WTC11 (cell line): ENCODE data around the gene DIRAS3. TPM values are rescaled to one million over a fixed set of nuclear protein-coding genes. Genes with fewer than 3 reads are reported as not detected.

Experiments used
- ATAC-seq: fragments of 200-7000 bp; cut with Tn5 transposase; 2 replicates; pipeline ENCODE4 v1.10.0; 2021; ENCODE audit warnings: mild to moderate bottlenecking, moderate library complexity
- CTCF ChIA-PET: fragments of 300-600 bp; sonication (Branson Sonifier 250); formaldehyde crosslinking; loops from one replicate; lab custom pipeline; 2021; ENCODE audit warnings: antibody characterized with exemption; lab: Charles Lee
- POLR2A ChIA-PET: fragments of 350-600 bp; sonication (Branson Sonifier 250); formaldehyde crosslinking; loops from one replicate; lab custom pipeline; 2021; ENCODE audit warnings: antibody characterized with exemption; lab: Charles Lee
- DNase-seq: peaks from one replicate; pipeline ENCODE4 v3.0.0; 2021; ENCODE audit warnings: low spot score
- H3K27ac Mint-ChIP-seq: 2 replicates; pipeline ENCODE4 v1.8.0; 2021; ENCODE audit warnings: mixed read lengths
- H3K27me3 Mint-ChIP-seq: 2 replicates; pipeline ENCODE4 v1.8.0; 2021; ENCODE audit warnings: low read depth, mild to moderate bottlenecking, moderate library complexity, mixed read lengths
- H3K36me3 Mint-ChIP-seq: 2 replicates; pipeline ENCODE4 v1.8.0; 2021; ENCODE audit warnings: mixed read lengths
- H3K4me1 Mint-ChIP-seq: 2 replicates; pipeline ENCODE4 v1.8.0; 2022; ENCODE audit warnings: mixed read lengths
- H3K4me3 Mint-ChIP-seq: 2 replicates; pipeline ENCODE4 v1.8.0; 2021; ENCODE audit warnings: mild to moderate bottlenecking, moderate library complexity, mixed read lengths
- H3K9me3 Mint-ChIP-seq: 2 replicates; pipeline ENCODE4 v1.8.0; 2021; ENCODE audit warnings: mixed read lengths
- AFF4 ChIP-seq: sonication (generic); formaldehyde crosslinking; IDR thresholded peaks from 2 replicates; pipeline ENCODE4 v1.8.1; 2023; ENCODE audit warnings: mild to moderate bottlenecking, missing genetic modification reagents, borderline replicate concordance
- AR ChIP-seq: fragments of 250-450 bp; sonication (Bioruptor Pico); IDR thresholded peaks from 2 replicates; pipeline ENCODE4 v1.9.0; 2021; ENCODE audit warnings: mild to moderate bottlenecking
- CDX4 ChIP-seq: fragments of 250-450 bp; sonication (Bioruptor Pico); IDR thresholded peaks from 2 replicates; pipeline ENCODE4 v1.9.0; 2021; ENCODE audit warnings: moderate library complexity, mild to moderate bottlenecking, inconsistent platforms, borderline replicate concordance
- CREM ChIP-seq: sonication (generic); formaldehyde crosslinking; IDR thresholded peaks from 2 replicates; pipeline ENCODE4 v1.8.1; 2022; ENCODE audit warnings: mild to moderate bottlenecking, missing genetic modification reagents, moderate library complexity
- GRHL2 ChIP-seq: fragments of 250-450 bp; sonication (Bioruptor Pico); IDR thresholded peaks from 2 replicates; pipeline ENCODE4 v1.8.0; 2022; ENCODE audit warnings: mild to moderate bottlenecking, moderate library complexity; ENCODE audit not compliant: insufficient replicate concordance, severe bottlenecking
- HMGXB4 ChIP-seq: sonication (generic); formaldehyde crosslinking; IDR thresholded peaks from 2 replicates; pipeline ENCODE4 v1.8.1; 2023; ENCODE audit warnings: mild to moderate bottlenecking, moderate library complexity, missing genetic modification reagents
- NFE2L1 ChIP-seq: sonication (generic); formaldehyde crosslinking; IDR thresholded peaks from 2 replicates; pipeline ENCODE4 v1.8.1; 2023; ENCODE audit warnings: missing genetic modification reagents
- NR2C2 ChIP-seq: sonication (generic); formaldehyde crosslinking; IDR thresholded peaks from 2 replicates; pipeline ENCODE4 v1.8.0; 2022; ENCODE audit warnings: mild to moderate bottlenecking, missing genetic modification reagents
- TEAD4 ChIP-seq: sonication (generic); formaldehyde crosslinking; IDR thresholded peaks from 2 replicates; pipeline ENCODE4 v1.8.0; 2022; ENCODE audit warnings: mild to moderate bottlenecking, missing genetic modification reagents
- ZNF219 ChIP-seq: sonication (generic); formaldehyde crosslinking; IDR thresholded peaks from 2 replicates; pipeline ENCODE4 v1.8.0; 2023; ENCODE audit warnings: missing genetic modification reagents, mild to moderate bottlenecking, borderline replicate concordance
- ZNF232 ChIP-seq: sonication (generic); formaldehyde crosslinking; IDR thresholded peaks from 2 replicates; pipeline ENCODE4 v1.8.0; 2022; ENCODE audit warnings: mild to moderate bottlenecking, missing genetic modification reagents
- ZNF281 ChIP-seq: sonication (generic); formaldehyde crosslinking; IDR thresholded peaks from 2 replicates; pipeline ENCODE4 v1.8.0; 2023; ENCODE audit warnings: mild to moderate bottlenecking, missing genetic modification reagents
- ZNF317 ChIP-seq: sonication (generic); formaldehyde crosslinking; IDR thresholded peaks from 2 replicates; pipeline ENCODE4 v1.8.1; 2023; ENCODE audit warnings: low read depth, mild to moderate bottlenecking, moderate library complexity, missing genetic modification reagents, borderline replicate concordance
- ZNF671 ChIP-seq: fragments of 250-450 bp; sonication (Bioruptor Pico); IDR thresholded peaks from 2 replicates; pipeline ENCODE4 v1.8.0; 2021; ENCODE audit warnings: mild to moderate bottlenecking
- total RNA-seq: library from RNA; stranded (reverse); gene quantifications from 3 replicates; pipeline ENCODE4 v1.2.3, GENCODE V29; 2021

The DIRAS3 gene
- total RNA-seq, 1 experiment from 2014 or later, result 0.22 TPM

- no peaks in the 10 kb centered on the region for H3K36me3 Mint-ChIP-seq
- ATAC-seq (no peak), DNase-seq (no peak)
- ChIA-PET CTCF (interaction anchor here (1.0 to 2.6 kb wide), 2 partner anchors 11 to 53 kb away, joined by 3 to 9 read pairs; no protein-coding TSS in a partner anchor), POLR2A (no interaction called here)
- H3K9me3 Mint-ChIP-seq, result no peaks in the 10 kb centered on the region
- H3K4me3 Mint-ChIP-seq, result no peak overlapping the region
- peaks cover 14% of the 10 kb centered on the region for H3K4me1 Mint-ChIP-seq
- peaks cover 39% of the 10 kb centered on the region for H3K27me3 Mint-ChIP-seq
- TF ChIP-seq HMGXB4 (CRISPR knock-in tag) (no peak), ZNF281 (CRISPR knock-in tag) (no peak), ZNF317 (CRISPR knock-in tag) (no peak), CDX4 (CRISPR knock-in tag) (no peak), NFE2L1 (CRISPR knock-in tag) (no peak), GRHL2 (no peak), CREM (CRISPR knock-in tag) (no peak)
- no peak overlapping the region for H3K27ac Mint-ChIP-seq
Observed at GRCh38 chr1:68046885-68047658, 3.4 kb downstream of the DIRAS3 start.

- Mint-ChIP-seq H3K27me3 (peaks cover 33% of the 10 kb centered on the region), H3K27ac (no peak overlapping the region), H3K4me1 (peaks cover 14% of the 10 kb centered on the region), H3K36me3 (no peaks in the 10 kb centered on the region), H3K4me3 (no peak overlapping the region), H3K9me3 (no peaks in the 10 kb centered on the region)
- no peak for TF ChIP-seq TEAD4 (CRISPR knock-in tag)
- no peak for TF ChIP-seq AFF4
- no peak for TF ChIP-seq AR
- TF ChIP-seq ZNF232 (CRISPR knock-in tag), result no peak
- no peak for TF ChIP-seq NR2C2
- TF ChIP-seq ZNF671 (CRISPR knock-in tag), result no peak
- TF ChIP-seq ZNF219 (CRISPR knock-in tag), result no peak
- POLR2A ChIA-PET, result no interaction called here
- DNase-seq (no peak), ATAC-seq (no peak; the same call in 1 of the 2 replicates)
- CTCF ChIA-PET, result interaction anchor here (1.0 to 2.6 kb wide), 2 partner anchors 11 to 54 kb away, joined by 3 to 9 read pairs; no protein-coding TSS in a partner anchor
Observed at GRCh38 chr1:68046423-68046822, 4.0 kb downstream of the DIRAS3 start.
